HL-60 (cell line): ENCODE measurements around the gene DOCK2.

Source experiments
- DNase-seq, 2 experiments: peaks; one replicate each; pipeline ENCODE4 v3.0.0-alpha.2; 2010 to 2020; ENCODE audit warnings: low read depth in 1 of 2, low spot score in 1 of 2
- H3K27ac ChIP-seq: fragments of 250-450 bp; sonication (Bioruptor Pico); replicated peaks from 2 replicates; pipeline ENCODE4 v1.5.1; 2020; ENCODE audit warnings: mild to moderate bottlenecking, moderate library complexity
- H3K27me3 ChIP-seq: fragments of 250-450 bp; sonication (Bioruptor Pico); 2 replicates; pipeline ENCODE4 v1.5.1; 2021; ENCODE audit warnings: mild to moderate bottlenecking, moderate library complexity; ENCODE audit not compliant: insufficient read depth, poor library complexity, severe bottlenecking
- H3K4me3 ChIP-seq: replicated peaks from 2 replicates; pipeline ENCODE4 v1.5.1; 2011; ENCODE audit warnings: mild to moderate bottlenecking, control low read depth, low read length; ENCODE audit not compliant: insufficient read depth
- CTCF ChIP-seq: IDR thresholded peaks from one replicate; pipeline ENCODE4 v1.5.1; 2011; ENCODE audit warnings: low read length, control low read depth, inconsistent platforms; ENCODE audit not compliant: insufficient read depth
- GABPA ChIP-seq: IDR thresholded peaks from 2 replicates; pipeline ENCODE4 v1.6.1; 2012; ENCODE audit warnings: low read depth
- POLR2AphosphoS5 ChIP-seq: IDR thresholded peaks from 2 replicates; pipeline ENCODE4 v1.6.1; 2012; ENCODE audit warnings: low read depth
- REST ChIP-seq: IDR thresholded peaks from 2 replicates; pipeline ENCODE4 v1.6.1; 2012; ENCODE audit warnings: low read depth; ENCODE audit not compliant: insufficient replicate concordance
- SPI1 ChIP-seq: IDR thresholded peaks from 2 replicates; pipeline ENCODE4 v1.6.1; 2012; ENCODE audit warnings: low read depth, mild to moderate bottlenecking, borderline replicate concordance

DOCK2 gene

GRCh38 chr5:169707686-169708085, 70.6 kb downstream of the DOCK2 start:
- H3K4me3 ChIP-seq: no peak overlapping the region
- H3K27me3 ChIP-seq: no peaks in the 10 kb centered on the region
- no peak overlapping the region for H3K27ac ChIP-seq
- TF ChIP-seq REST (no peak), POLR2AphosphoS5 (no peak), GABPA (no peak), SPI1 (no peak)
- DNase-seq: no peak

- Histone ChIP-seq H3K27ac (no peak overlapping the region), H3K27me3 (no peaks in the 10 kb centered on the region), H3K4me3 (no peak overlapping the region)
- TF ChIP-seq REST: no peak
- DNase-seq: no peak
Observed at GRCh38 chr5:169710675-169711074, 73.6 kb downstream of the DOCK2 start.

- no peak overlapping the region for H3K27ac ChIP-seq
- DNase-seq: no peak
- no peaks in the 10 kb centered on the region for H3K27me3 ChIP-seq
- TF ChIP-seq SPI1 (no peak), GABPA (no peak), POLR2AphosphoS5 (no peak), CTCF (no peak), REST (no peak)
- no peak overlapping the region for H3K4me3 ChIP-seq
Observed at GRCh38 chr5:169711551-169712225, 74.6 kb downstream of the DOCK2 start.

- DNase-seq: no peak
- TF ChIP-seq SPI1: no peak
- no peak for TF ChIP-seq REST
- no peak for TF ChIP-seq GABPA
- no peak for TF ChIP-seq POLR2AphosphoS5
- Histone ChIP-seq H3K4me3 (no peak overlapping the region), H3K27me3 (no peaks in the 10 kb centered on the region), H3K27ac (no peak overlapping the region)
Observed at GRCh38 chr5:169712428-169712827, 75.4 kb downstream of the DOCK2 start.
